ENCODE results near the gene SPTSSB.

SPTSSB gene

GRCh38 chr3:161405087-161405486 is 33.8 kb upstream of the SPTSSB start:
- H3K9ac ChIP-seq (ENCODE audit: low read depth, low read length) = no peak overlapping the region
- peaks cover 5% of the 10 kb centered on the region; the same call in 1 of the 2 replicates for H3K4me1 ChIP-seq (ENCODE audit: insufficient read depth, low read length)
- no peaks in the 10 kb centered on the region for H3K36me3 ChIP-seq (ENCODE audit: insufficient read depth, low read length)
- no peaks in the 10 kb centered on the region for H3K9me3 ChIP-seq (ENCODE audit: control insufficient read depth, insufficient read depth, low read length)

DNA sequence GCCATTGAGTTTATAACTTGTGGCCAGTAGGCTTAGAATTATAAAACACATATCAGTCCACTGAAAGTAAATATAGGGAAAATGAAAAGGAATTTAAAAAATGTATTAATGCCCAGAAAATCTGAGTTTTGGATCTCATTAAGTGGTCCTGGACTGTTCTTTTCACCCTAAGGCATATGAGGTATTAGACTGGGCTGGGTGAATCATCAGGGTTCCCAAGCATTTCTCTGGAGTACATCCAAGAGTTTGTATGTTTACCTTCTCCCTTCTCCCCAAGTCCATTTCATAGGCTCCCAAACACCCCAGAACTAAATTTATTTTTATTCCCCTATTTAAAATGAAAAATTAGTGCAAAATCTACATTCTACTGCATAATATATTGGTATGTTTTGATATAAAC is 31.9 kb upstream of the SPTSSB start:
- no peaks in the 10 kb centered on the region for H3K36me3 ChIP-seq (ENCODE audit: insufficient read depth, low read length)

DNA sequence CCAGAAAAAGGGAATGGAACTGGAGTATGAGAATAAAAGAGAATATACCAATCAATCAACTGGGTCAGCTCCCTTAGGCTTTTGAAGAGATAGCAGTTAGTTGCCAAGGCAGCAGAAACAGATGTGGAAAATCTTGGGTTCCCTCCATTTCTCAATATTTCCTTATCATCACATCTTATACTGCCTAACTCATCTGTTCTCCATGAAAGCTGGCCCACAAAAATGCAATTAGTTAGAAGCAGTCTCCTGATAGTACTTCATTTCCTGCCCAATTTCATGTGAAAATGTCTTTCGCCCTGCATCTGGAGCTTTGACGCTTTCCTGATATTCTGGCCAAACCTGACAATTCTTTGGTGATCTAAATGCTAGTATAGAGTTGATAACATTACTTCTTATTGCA is 30.1 kb upstream of the SPTSSB start:
- Histone ChIP-seq H3K9ac (ENCODE audit: low read depth, low read length) (no peak overlapping the region), H3K36me3 (ENCODE audit: insufficient read depth, low read length) (no peaks in the 10 kb centered on the region), H3K4me1 (ENCODE audit: insufficient read depth, low read length) (no peaks in the 10 kb centered on the region), H3K9me3 (ENCODE audit: control insufficient read depth, insufficient read depth, low read length) (no peaks in the 10 kb centered on the region)

More for the DNA sequence above, 31.9 kb upstream of the SPTSSB start:
- no peaks in the 10 kb centered on the region for H3K9me3 ChIP-seq (ENCODE audit: control insufficient read depth, insufficient read depth, low read length)
- H3K4me1 ChIP-seq (ENCODE audit: insufficient read depth, low read length) = no peaks in the 10 kb centered on the region
- H3K9ac ChIP-seq (ENCODE audit: low read depth, low read length) = no peak overlapping the region

DNA sequence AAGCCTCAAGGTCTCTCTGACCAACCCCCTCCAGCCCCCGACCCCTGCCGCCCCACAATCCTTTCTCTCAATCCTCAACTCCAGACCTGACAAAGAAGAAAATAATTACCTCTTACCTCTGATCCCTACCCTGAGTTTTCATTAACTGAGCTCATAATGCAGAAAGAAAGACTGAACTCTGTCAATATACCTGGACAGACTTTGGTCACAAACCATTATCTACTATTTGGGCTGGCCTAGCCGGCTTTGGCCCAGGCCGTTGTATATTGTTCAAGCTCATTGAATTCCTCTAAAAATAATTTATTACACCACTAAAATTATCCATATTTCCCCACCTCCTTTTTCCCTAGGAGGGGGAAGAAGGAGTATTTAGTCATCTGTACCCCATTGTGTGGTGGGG is 29.3 kb upstream of the SPTSSB start:
- Histone ChIP-seq H3K9me3 (ENCODE audit: control insufficient read depth, insufficient read depth, low read length) (no peaks in the 10 kb centered on the region), H3K36me3 (ENCODE audit: insufficient read depth, low read length) (no peaks in the 10 kb centered on the region), H3K9ac (ENCODE audit: low read depth, low read length) (no peak overlapping the region), H3K4me1 (ENCODE audit: insufficient read depth, low read length) (no peaks in the 10 kb centered on the region)

GRCh38 chr3:161395115-161396012 is 24.0 kb upstream of the SPTSSB start:
- Histone ChIP-seq H3K36me3 (ENCODE audit: insufficient read depth, low read length) (no peaks in the 10 kb centered on the region), H3K9ac (ENCODE audit: low read depth, low read length) (no peak overlapping the region), H3K9me3 (ENCODE audit: control insufficient read depth, insufficient read depth, low read length) (no peaks in the 10 kb centered on the region), H3K4me1 (ENCODE audit: insufficient read depth, low read length) (no peaks in the 10 kb centered on the region)

- no peak overlapping the region for H3K9ac ChIP-seq (ENCODE audit: low read depth, low read length)
- H3K4me1 ChIP-seq (ENCODE audit: insufficient read depth, low read length) = no peaks in the 10 kb centered on the region
- H3K9me3 ChIP-seq (ENCODE audit: control insufficient read depth, insufficient read depth, low read length) = no peaks in the 10 kb centered on the region
- no peaks in the 10 kb centered on the region for H3K36me3 ChIP-seq (ENCODE audit: insufficient read depth, low read length)
Measured at GRCh38 chr3:161393803-161394202, 22.5 kb upstream of the SPTSSB start.

DNA sequence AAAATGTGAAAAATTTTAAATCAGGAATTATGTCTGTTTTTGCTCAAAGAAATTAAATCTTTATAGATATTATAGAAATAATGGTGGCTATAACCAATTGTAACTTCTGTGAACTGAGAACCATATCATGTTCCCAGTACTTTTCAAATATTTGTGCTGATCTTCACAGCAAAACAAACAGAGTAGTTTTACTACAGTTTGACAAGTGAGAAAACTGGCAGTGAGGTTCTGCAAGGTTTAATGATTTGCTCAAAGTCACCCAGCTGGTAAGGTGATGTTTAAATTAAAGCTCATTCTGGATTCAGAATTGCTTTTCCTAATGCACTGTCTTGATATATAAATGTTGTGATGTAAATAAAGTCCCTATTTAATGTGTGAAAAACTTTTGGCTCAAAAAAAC is 22.0 kb upstream of the SPTSSB start:
- no peaks in the 10 kb centered on the region for H3K4me1 ChIP-seq (ENCODE audit: insufficient read depth, low read length)
- no peak overlapping the region for H3K9ac ChIP-seq (ENCODE audit: low read depth, low read length)
- no peaks in the 10 kb centered on the region for H3K36me3 ChIP-seq (ENCODE audit: insufficient read depth, low read length)
- no peaks in the 10 kb centered on the region for H3K9me3 ChIP-seq (ENCODE audit: control insufficient read depth, insufficient read depth, low read length)

DNA sequence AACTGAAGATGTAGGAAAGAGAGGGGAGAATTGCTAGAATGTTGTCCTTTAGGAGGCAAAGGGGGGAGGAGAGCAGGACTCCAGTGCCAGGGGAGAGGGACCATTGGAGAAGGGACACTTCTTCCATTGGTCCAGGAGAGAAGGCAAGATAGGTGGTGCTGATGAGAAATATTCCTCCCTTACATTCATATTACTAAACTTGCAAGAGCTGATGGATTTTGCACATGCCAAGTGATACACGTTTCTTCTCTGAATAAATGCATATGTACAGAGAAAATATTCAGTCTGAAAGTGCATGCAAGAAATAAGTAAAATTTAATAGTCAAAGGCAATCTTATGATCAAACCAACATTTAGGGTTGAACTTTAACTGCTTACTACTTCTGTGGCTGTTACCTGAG is 21.5 kb upstream of the SPTSSB start:
- Histone ChIP-seq H3K9me3 (ENCODE audit: control insufficient read depth, insufficient read depth, low read length) (no peaks in the 10 kb centered on the region), H3K9ac (ENCODE audit: low read depth, low read length) (no peak overlapping the region), H3K4me1 (ENCODE audit: insufficient read depth, low read length) (no peaks in the 10 kb centered on the region), H3K36me3 (ENCODE audit: insufficient read depth, low read length) (no peaks in the 10 kb centered on the region)

- Histone ChIP-seq H3K36me3 (ENCODE audit: insufficient read depth, low read length) (no peaks in the 10 kb centered on the region), H3K4me1 (ENCODE audit: insufficient read depth, low read length) (no peaks in the 10 kb centered on the region), H3K9me3 (ENCODE audit: control insufficient read depth, insufficient read depth, low read length) (no peaks in the 10 kb centered on the region), H3K9ac (ENCODE audit: low read depth, low read length) (no peak overlapping the region)
Measured at GRCh38 chr3:161390200-161390599, 18.9 kb upstream of the SPTSSB start.

GRCh38 chr3:161389445-161390035 is 18.2 kb upstream of the SPTSSB start:
- Histone ChIP-seq H3K9ac (ENCODE audit: low read depth, low read length) (no peak overlapping the region), H3K36me3 (ENCODE audit: insufficient read depth, low read length) (no peaks in the 10 kb centered on the region), H3K9me3 (ENCODE audit: control insufficient read depth, insufficient read depth, low read length) (no peaks in the 10 kb centered on the region), H3K4me1 (ENCODE audit: insufficient read depth, low read length) (no peaks in the 10 kb centered on the region)

DNA sequence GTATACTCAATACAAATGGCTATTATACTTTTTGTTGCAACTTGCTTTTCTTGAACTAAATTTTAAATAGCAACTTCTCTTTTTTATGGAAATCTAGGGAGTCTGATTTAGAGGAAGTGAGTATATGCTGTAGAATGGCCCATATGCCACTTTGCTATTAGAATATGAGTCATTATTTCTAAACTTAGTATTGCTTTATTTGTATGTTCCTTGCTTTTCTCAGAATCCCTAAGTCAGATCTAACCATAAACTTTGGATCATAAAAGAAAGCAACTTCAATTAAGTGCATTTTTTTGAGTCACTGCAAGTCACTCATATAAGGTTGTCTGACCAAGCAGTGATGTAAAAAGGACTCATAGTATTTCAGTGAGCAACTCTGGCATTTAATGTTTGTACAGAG is 17.5 kb upstream of the SPTSSB start:
- Histone ChIP-seq H3K36me3 (ENCODE audit: insufficient read depth, low read length) (no peaks in the 10 kb centered on the region), H3K9ac (ENCODE audit: low read depth, low read length) (no peak overlapping the region), H3K4me1 (ENCODE audit: insufficient read depth, low read length) (no peaks in the 10 kb centered on the region), H3K9me3 (ENCODE audit: control insufficient read depth, insufficient read depth, low read length) (no peaks in the 10 kb centered on the region)

GRCh38 chr3:161386991-161387770 is 15.9 kb upstream of the SPTSSB start:
- no peaks in the 10 kb centered on the region for H3K4me1 ChIP-seq (ENCODE audit: insufficient read depth, low read length)
- H3K36me3 ChIP-seq (ENCODE audit: insufficient read depth, low read length) = no peaks in the 10 kb centered on the region
- H3K9ac ChIP-seq (ENCODE audit: low read depth, low read length) = no peak overlapping the region
- H3K9me3 ChIP-seq (ENCODE audit: control insufficient read depth, insufficient read depth, low read length) = no peaks in the 10 kb centered on the region

DNA sequence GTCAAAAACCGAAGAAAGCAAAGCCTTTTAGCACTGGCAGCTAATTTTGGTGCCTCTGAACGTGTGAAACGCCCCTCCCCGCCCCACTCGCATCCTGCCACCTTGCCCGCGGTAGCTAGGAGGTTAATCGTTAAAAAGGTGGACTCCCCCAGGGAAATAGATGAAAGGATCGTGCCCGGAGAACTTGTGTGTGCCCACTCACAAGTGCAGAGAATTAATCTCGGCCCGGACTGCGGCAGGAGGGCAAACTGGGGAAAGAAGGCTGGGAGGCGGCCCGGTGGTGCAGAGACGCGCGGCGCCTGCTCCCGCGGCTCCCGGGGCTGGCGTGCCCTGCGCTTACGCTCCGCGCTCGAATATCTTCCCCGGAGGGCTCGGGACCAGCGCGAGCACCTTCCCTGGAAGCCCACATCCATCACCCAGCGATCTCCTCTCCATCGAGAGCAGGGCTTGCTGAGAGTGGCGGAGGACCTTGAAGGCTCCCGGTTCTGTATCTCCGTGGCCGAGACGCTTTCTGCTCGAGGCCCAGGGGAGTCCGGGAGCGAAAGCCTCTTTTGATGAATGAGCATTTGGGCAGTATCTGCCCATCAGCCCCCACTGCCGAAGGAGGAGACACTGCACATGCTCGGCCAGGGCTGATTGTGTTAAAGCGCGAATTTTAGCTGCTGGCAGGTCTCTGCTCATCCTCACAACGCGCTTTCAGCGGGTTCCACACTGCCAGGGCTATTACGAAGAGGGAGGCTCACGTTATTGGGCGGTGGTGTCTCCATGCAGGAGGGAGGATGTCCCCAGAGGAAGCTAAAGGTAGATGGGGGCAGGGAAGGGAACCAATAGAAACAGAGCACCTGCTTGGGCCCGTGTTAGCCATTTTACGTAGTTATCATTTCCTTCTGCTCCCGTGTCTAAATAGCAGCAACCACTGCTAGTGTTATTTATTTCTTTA is 1.3 kb upstream of the SPTSSB start:
- peak overlapping the region; percentile 61 for H3K9ac ChIP-seq (ENCODE audit: low read depth, low read length)
- no peaks in the 10 kb centered on the region for H3K36me3 ChIP-seq (ENCODE audit: insufficient read depth, low read length)
- no peaks in the 10 kb centered on the region for H3K9me3 ChIP-seq (ENCODE audit: control insufficient read depth, insufficient read depth, low read length)
- no peaks in the 10 kb centered on the region; the same call in 1 of the 2 replicates for H3K4me1 ChIP-seq (ENCODE audit: insufficient read depth, low read length)

GRCh38 chr3:161369531-161369930 is 1.8 kb downstream of the SPTSSB start:
- Histone ChIP-seq H3K36me3 (ENCODE audit: insufficient read depth, low read length) (no peaks in the 10 kb centered on the region), H3K4me1 (ENCODE audit: insufficient read depth, low read length) (no peaks in the 10 kb centered on the region; the same call in 1 of the 2 replicates), H3K9ac (ENCODE audit: low read depth, low read length) (no peak overlapping the region), H3K9me3 (ENCODE audit: control insufficient read depth, insufficient read depth, low read length) (no peaks in the 10 kb centered on the region)

All from ES-I3 (cell line).